Neural progenitor cell (in vitro differentiated cells): ENCODE data around the gene MFSD6L. TPM values are rescaled to one million over a fixed set of nuclear protein-coding genes. Genes with fewer than 3 reads are reported as not detected.

Experiments used
- DNase-seq: peaks from one replicate; pipeline ENCODE4 v3.0.0-alpha.2; 2016; ENCODE audit warnings: low spot score
- H2AFZ ChIP-seq: fragments of 200-600 bp; sonication (generic); replicated peaks from 2 replicates; pipeline ENCODE4 v1.6.1; 2016; ENCODE audit warnings: antibody characterized with exemption
- H3F3A ChIP-seq: fragments of 200-600 bp; sonication (generic); 2 replicates; pipeline ENCODE4 v1.6.1; 2016; ENCODE audit warnings: antibody characterized with exemption, low read depth
- H3K27ac ChIP-seq: fragments of 200-600 bp; sonication (generic); 2 replicates; pipeline ENCODE4 v1.5.1; 2016; ENCODE audit warnings: mild to moderate bottlenecking
- H3K27me3 ChIP-seq: fragments of 200-600 bp; sonication (generic); 2 replicates; pipeline ENCODE4 v1.6.1; 2016; ENCODE audit warnings: mild to moderate bottlenecking, moderate library complexity
- H3K36me3 ChIP-seq: fragments of 200-600 bp; sonication (generic); 2 replicates; pipeline ENCODE4 v1.5.1; 2016
- H3K4me1 ChIP-seq: fragments of 200-600 bp; sonication (generic); 2 replicates; pipeline ENCODE4 v1.6.1; 2016; ENCODE audit warnings: mixed run types
- H3K4me2 ChIP-seq: fragments of 200-600 bp; sonication (generic); 2 replicates; pipeline ENCODE4 v1.6.1; 2016
- H3K4me3 ChIP-seq: fragments of 200-600 bp; sonication (generic); 2 replicates; pipeline ENCODE4 v1.5.1; 2016
- H3K79me2 ChIP-seq: fragments of 200-600 bp; sonication (generic); 2 replicates; pipeline ENCODE4 v1.6.1; 2016; ENCODE audit warnings: low read depth
- H3K9ac ChIP-seq: fragments of 200-600 bp; sonication (generic); 2 replicates; pipeline ENCODE4 v1.6.1; 2016
- H3K9me3 ChIP-seq: fragments of 200-600 bp; sonication (generic); 2 replicates; pipeline ENCODE4 v1.5.1; 2016; ENCODE audit warnings: low read depth
- H4K20me1 ChIP-seq: fragments of 200-600 bp; sonication (generic); 2 replicates; pipeline ENCODE4 v1.6.1; 2016; ENCODE audit warnings: low read depth
- H3K27ac Mint-ChIP-seq: 3 replicates; pipeline ENCODE4 v1.8.0; 2021; ENCODE audit warnings: mixed read lengths
- H3K27me3 Mint-ChIP-seq: 2 replicates; pipeline ENCODE4 v1.8.0; 2022; ENCODE audit warnings: low read depth, mild to moderate bottlenecking, inconsistent platforms, moderate library complexity, mixed read lengths; ENCODE audit not compliant: insufficient read depth
- H3K36me3 Mint-ChIP-seq: 3 replicates; pipeline ENCODE4 v1.8.0; 2021; ENCODE audit warnings: mixed read lengths
- H3K4me1 Mint-ChIP-seq: 3 replicates; pipeline ENCODE4 v1.8.0; 2021; ENCODE audit warnings: mixed read lengths
- H3K4me3 Mint-ChIP-seq: 3 replicates; pipeline ENCODE4 v1.8.0; 2021; ENCODE audit warnings: mild to moderate bottlenecking, moderate library complexity, mixed read lengths
- H3K9me3 Mint-ChIP-seq: 3 replicates; pipeline ENCODE4 v1.8.0; 2020; ENCODE audit warnings: mixed read lengths
- CTCF ChIP-seq: fragments of 200-600 bp; sonication (generic); IDR thresholded peaks from 2 replicates; pipeline ENCODE4 v1.5.1; 2017; ENCODE audit warnings: antibody characterized with exemption, mild to moderate bottlenecking
- EZH2 ChIP-seq: fragments of 200-600 bp; sonication (generic); IDR thresholded peaks from 2 replicates; pipeline ENCODE4 v1.6.1; 2017; ENCODE audit warnings: antibody characterized with exemption, mild to moderate bottlenecking, moderate library complexity
- EZH2phosphoT487 ChIP-seq: fragments of 200-600 bp; sonication (generic); IDR thresholded peaks from 2 replicates; pipeline ENCODE4 v1.6.1; 2017; ENCODE audit warnings: antibody characterized with exemption
- total RNA-seq: library from RNA; depleted of rRNA; stranded (reverse); fragments of >200 nt; gene quantifications from 2 replicates; pipeline ENCODE4 v1.2.3, GENCODE V29; 2015; ENCODE audit warnings: low replicate concordance

The MFSD6L gene
- total RNA-seq, 1 donor from 2014 or later = not detected

- TF ChIP-seq CTCF (no peak), EZH2phosphoT487 (no peak), EZH2 (no peak)
- no peaks in the 10 kb centered on the region for H3K9me3 ChIP-seq
- no peaks in the 10 kb centered on the region for H3K79me2 ChIP-seq
- peaks cover 30% of the 10 kb centered on the region for H3K27me3 ChIP-seq
- no peaks in the 10 kb centered on the region for H4K20me1 ChIP-seq
- H3K4me1 ChIP-seq = peaks cover 6% of the 10 kb centered on the region
- Mint-ChIP-seq H3K4me3 (no peak overlapping the region), H3K4me1 (peaks cover 6% of the 10 kb centered on the region), H3K36me3 (no peaks in the 10 kb centered on the region), H3K27me3 (peaks cover 18% of the 10 kb centered on the region), H3K27ac (no peak overlapping the region), H3K9me3 (peaks cover 3% of the 10 kb centered on the region)
- H3K36me3 ChIP-seq = no peaks in the 10 kb centered on the region
- H3K4me2 ChIP-seq = no peak overlapping the region
- peaks cover 4% of the 10 kb centered on the region for H3F3A ChIP-seq
- no peak overlapping the region for H3K9ac ChIP-seq
- no peak overlapping the region for H3K27ac ChIP-seq
- H3K4me3 ChIP-seq = no peak overlapping the region
- H2AFZ ChIP-seq = peak overlapping the region; percentile 12
- no peak for DNase-seq
These were observed 4.5 kb downstream of the MFSD6L start for GRCh38 chr17:8794636-8795035.

GRCh38 chr17:8793649-8794048, 5.5 kb downstream of the MFSD6L start:
- Mint-ChIP-seq H3K27ac (no peak overlapping the region), H3K4me3 (no peak overlapping the region), H3K9me3 (peaks cover 3% of the 10 kb centered on the region), H3K27me3 (peaks cover 13% of the 10 kb centered on the region), H3K36me3 (no peaks in the 10 kb centered on the region), H3K4me1 (peaks cover 9% of the 10 kb centered on the region)
- DNase-seq = no peak
- TF ChIP-seq EZH2phosphoT487 (no peak), EZH2 (no peak), CTCF (no peak)
- no peak overlapping the region for H3K9ac ChIP-seq
- H4K20me1 ChIP-seq = no peaks in the 10 kb centered on the region
- H3K27ac ChIP-seq = no peak overlapping the region
- H3K36me3 ChIP-seq = no peaks in the 10 kb centered on the region
- H3K9me3 ChIP-seq = no peaks in the 10 kb centered on the region
- peaks cover 4% of the 10 kb centered on the region for H3F3A ChIP-seq
- H3K27me3 ChIP-seq = peaks cover 20% of the 10 kb centered on the region
- peaks cover 6% of the 10 kb centered on the region for H3K4me1 ChIP-seq
- H2AFZ ChIP-seq = no peak overlapping the region
- H3K4me3 ChIP-seq = no peak overlapping the region
- H3K4me2 ChIP-seq = no peak overlapping the region
- no peaks in the 10 kb centered on the region for H3K79me2 ChIP-seq

GRCh38 chr17:8792646-8793045, 6.5 kb downstream of the MFSD6L start:
- Mint-ChIP-seq H3K4me3 (no peak overlapping the region), H3K9me3 (peaks cover 3% of the 10 kb centered on the region), H3K27ac (no peak overlapping the region), H3K36me3 (no peaks in the 10 kb centered on the region), H3K27me3 (peaks cover 4% of the 10 kb centered on the region), H3K4me1 (peaks cover 9% of the 10 kb centered on the region)
- no peak overlapping the region for H3K9ac ChIP-seq
- H3K27ac ChIP-seq = no peak overlapping the region
- no peaks in the 10 kb centered on the region for H4K20me1 ChIP-seq
- H3K27me3 ChIP-seq = peaks cover 10% of the 10 kb centered on the region
- DNase-seq = no peak
- no peak overlapping the region for H3K4me3 ChIP-seq
- H3K9me3 ChIP-seq = no peaks in the 10 kb centered on the region
- no peak overlapping the region for H2AFZ ChIP-seq
- H3F3A ChIP-seq = no peaks in the 10 kb centered on the region
- no peak overlapping the region for H3K4me2 ChIP-seq
- no peaks in the 10 kb centered on the region for H3K36me3 ChIP-seq
- peaks cover 6% of the 10 kb centered on the region for H3K4me1 ChIP-seq
- TF ChIP-seq CTCF (no peak), EZH2 (no peak), EZH2phosphoT487 (no peak)
- H3K79me2 ChIP-seq = no peaks in the 10 kb centered on the region

GRCh38 chr17:8791910-8792270, 7.3 kb downstream of the MFSD6L start:
- no peak for TF ChIP-seq CTCF
- no peak for TF ChIP-seq EZH2phosphoT487
- TF ChIP-seq EZH2 = no peak

More at GRCh38 chr17:8791910-8792270, 7.3 kb downstream of the MFSD6L start:
- Histone ChIP-seq H2AFZ (no peak overlapping the region), H3F3A (no peaks in the 10 kb centered on the region), H3K27ac (no peak overlapping the region), H3K4me3 (no peak overlapping the region), H3K4me1 (peaks cover 6% of the 10 kb centered on the region), H3K36me3 (no peaks in the 10 kb centered on the region), H3K9ac (no peak overlapping the region), H4K20me1 (no peaks in the 10 kb centered on the region), H3K9me3 (no peaks in the 10 kb centered on the region), H3K79me2 (no peaks in the 10 kb centered on the region), H3K4me2 (no peak overlapping the region), H3K27me3 (peaks cover 2% of the 10 kb centered on the region)
- peaks cover 9% of the 10 kb centered on the region for H3K4me1 Mint-ChIP-seq
- H3K4me3 Mint-ChIP-seq = no peak overlapping the region
- no peaks in the 10 kb centered on the region for H3K36me3 Mint-ChIP-seq
- DNase-seq = no peak
- no peak overlapping the region for H3K27ac Mint-ChIP-seq
- H3K9me3 Mint-ChIP-seq = peaks cover 3% of the 10 kb centered on the region
- H3K27me3 Mint-ChIP-seq = peaks cover 4% of the 10 kb centered on the region
